Calu3 (cell line): Measurements from ENCODE around the gene SMIM3. TPM values are rescaled to one million over a fixed set of nuclear protein-coding genes. Genes with fewer than 3 reads are reported as not detected.

ENCODE experiments used
- Bru-seq: library from RNA; stranded (reverse); fragments of 400-500 nt; gene quantifications from one replicate; lab custom pipeline; 2021; lab: Mats Ljungman, UMichigan
- BruChase-seq, 2 experiments: library from RNA; stranded (reverse); fragments of 400-500 nt; gene quantifications; one replicate each; lab custom pipeline; 2021; lab: Mats Ljungman, UMichigan
- BruUV-seq: library from RNA; stranded (reverse); fragments of 400-500 nt; replicated peaks from 2 replicates; lab custom pipeline; 2021; lab: Mats Ljungman, UMichigan
- CTCF ChIA-PET: fragments of 300-600 bp; sonication (Branson Sonifier 250); formaldehyde crosslinking; loops from one replicate; lab custom pipeline; 2022; ENCODE audit warnings: antibody characterized with exemption; lab: Charles Lee
- DNase-seq: peaks from one replicate; pipeline ENCODE4 v3.0.0; 2022
- H3K27ac Mint-ChIP-seq: one replicate; pipeline ENCODE4 v1.8.0; 2022; ENCODE audit warnings: mixed read lengths; ENCODE audit not compliant: unreplicated experiment
- H3K27me3 Mint-ChIP-seq: one replicate; pipeline ENCODE4 v1.8.0; 2022; ENCODE audit warnings: mixed read lengths; ENCODE audit not compliant: unreplicated experiment
- H3K36me3 Mint-ChIP-seq: one replicate; pipeline ENCODE4 v1.8.0; 2022; ENCODE audit warnings: mild to moderate bottlenecking, moderate library complexity, mixed read lengths; ENCODE audit not compliant: insufficient read depth, unreplicated experiment
- H3K4me1 Mint-ChIP-seq: one replicate; pipeline ENCODE4 v1.8.0; 2022; ENCODE audit warnings: mild to moderate bottlenecking, low read depth, mixed read lengths; ENCODE audit not compliant: unreplicated experiment
- H3K4me3 Mint-ChIP-seq: one replicate; pipeline ENCODE4 v1.8.0; 2022; ENCODE audit warnings: mild to moderate bottlenecking, low read depth, moderate library complexity, mixed read lengths; ENCODE audit not compliant: unreplicated experiment
- H3K9me3 Mint-ChIP-seq: one replicate; pipeline ENCODE4 v1.8.0; 2022; ENCODE audit warnings: low read depth, mixed read lengths; ENCODE audit not compliant: unreplicated experiment
- intact Hi-C: fragments of 100-400 bp; cut with micrococcal nuclease; formaldehyde crosslinking; loops from one replicate; pipeline ENCODE4 v1.10.0; 2022; ENCODE audit not compliant: unreplicated experiment
- long read RNA-seq: library from polyadenylated mRNA; stranded (forward); transcript quantifications from one replicate; pipeline ENCODE4 v2.0.0, GENCODE V29; 2022
- total RNA-seq: library from RNA; stranded (reverse); gene quantifications from 2 replicates; pipeline ENCODE4 v1.2.3, GENCODE V29; 2022
- TF ChIP-seq, protein P1 (sequence below): fragments of 200-600 bp; IDR thresholded peaks from one replicate; pipeline ENCODE4 v1.8.0; 2022; ENCODE audit warnings: antibody characterized with exemption; ENCODE audit not compliant: unreplicated experiment

Gene SMIM3, protein sequence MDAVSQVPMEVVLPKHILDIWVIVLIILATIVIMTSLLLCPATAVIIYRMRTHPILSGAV
- total RNA-seq (6.9 and 8.4 TPM in 2 replicates), Bru-seq, nascent RNA (percentile 51 among the genes with signal in this experiment), BruChase-seq, experiment 1, labeled RNA remaining after a 6-hour chase (percentile 40 among the genes with signal in this experiment), BruChase-seq, experiment 2, labeled RNA remaining after a 2-hour chase (percentile 45 among the genes with signal in this experiment)
- long read RNA-seq, transcript SMIM3-201 (2 exons, 2,332 nt), result major isoform, 11 of 12 reads
- long read RNA-seq, partial matches to known transcripts, result 0 of 12 reads
- long read RNA-seq, other reads (novel, unspliced or antisense), result 1 of 12 reads

DNA sequence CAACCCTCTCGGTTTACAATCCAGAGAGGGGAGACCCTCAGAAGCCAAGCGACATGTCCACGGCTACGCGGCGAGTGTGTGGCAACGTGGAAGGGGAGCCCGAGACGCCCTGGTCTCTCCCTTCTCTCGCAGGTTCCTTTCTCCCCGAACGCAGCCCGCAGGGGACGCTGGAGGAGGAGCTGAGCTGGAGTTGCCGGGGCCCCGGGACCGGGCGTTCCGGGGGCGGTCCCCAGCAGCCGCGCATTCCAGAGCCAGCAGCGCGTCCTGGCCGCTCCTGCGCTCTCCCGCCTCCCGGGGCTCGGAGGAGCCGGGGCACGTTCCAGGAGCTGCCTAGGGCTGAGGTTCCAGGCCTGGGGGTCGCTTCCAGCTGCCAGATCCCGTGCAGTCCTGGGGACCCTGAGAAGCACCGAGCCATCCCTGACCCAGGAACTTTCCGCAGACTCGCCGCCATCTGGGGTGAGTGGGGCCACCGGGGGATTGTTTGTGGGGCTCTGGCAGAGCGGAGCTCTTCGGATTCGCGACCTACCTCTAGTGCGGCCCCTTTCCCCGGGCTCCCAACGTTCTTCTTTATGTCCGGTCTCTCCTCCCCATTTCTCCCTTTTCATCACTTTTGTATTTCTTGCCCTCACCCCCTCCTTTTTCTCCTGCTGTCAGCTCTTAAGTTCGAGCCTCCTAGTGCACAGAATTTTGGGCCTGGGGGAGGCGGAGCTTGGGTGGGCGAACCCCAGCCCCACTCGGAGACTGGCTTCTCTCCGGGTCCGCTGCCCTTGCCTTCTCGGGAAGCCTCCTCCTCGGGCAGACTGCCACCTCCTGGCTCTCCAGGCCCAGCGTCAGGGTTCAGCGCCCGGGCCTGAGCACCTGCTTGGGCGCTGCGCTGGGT is at the start of gene SMIM3:
Gene SMIM3, plus strand, starts transcription at position 241 of the 880 bp plus-strand sequence. CDS start 16,684 bp downstream, outside the sequence.
- peak; percentile 83 for DNase-seq
- Mint-ChIP-seq H3K27ac (peak within 1 kb of the TSS; percentile 69), H3K36me3 (peaks cover 30% of the 10 kb centered on the region), H3K4me3 (peak within 1 kb of the TSS; percentile 98), H3K27me3 (no peaks in the 10 kb centered on the region), H3K9me3 (no peaks in the 10 kb centered on the region), H3K4me1 (peaks cover 33% of the 10 kb centered on the region)
- CTCF ChIA-PET, result interaction anchor here (0.9 to 1.6 kb wide), 5 partner anchors 11 to 474 kb away, joined by 4 to 10 read pairs (median 5); partner anchors contain the start of genes DCTN4, GM2A and RBM22
- intact Hi-C loops, result loop anchor here (1.0 kb wide), 1 partner anchor 217 kb away; no protein-coding TSS in a partner anchor
- no TSS peak for BruUV-seq
- TF ChIP-seq, protein P1, sequence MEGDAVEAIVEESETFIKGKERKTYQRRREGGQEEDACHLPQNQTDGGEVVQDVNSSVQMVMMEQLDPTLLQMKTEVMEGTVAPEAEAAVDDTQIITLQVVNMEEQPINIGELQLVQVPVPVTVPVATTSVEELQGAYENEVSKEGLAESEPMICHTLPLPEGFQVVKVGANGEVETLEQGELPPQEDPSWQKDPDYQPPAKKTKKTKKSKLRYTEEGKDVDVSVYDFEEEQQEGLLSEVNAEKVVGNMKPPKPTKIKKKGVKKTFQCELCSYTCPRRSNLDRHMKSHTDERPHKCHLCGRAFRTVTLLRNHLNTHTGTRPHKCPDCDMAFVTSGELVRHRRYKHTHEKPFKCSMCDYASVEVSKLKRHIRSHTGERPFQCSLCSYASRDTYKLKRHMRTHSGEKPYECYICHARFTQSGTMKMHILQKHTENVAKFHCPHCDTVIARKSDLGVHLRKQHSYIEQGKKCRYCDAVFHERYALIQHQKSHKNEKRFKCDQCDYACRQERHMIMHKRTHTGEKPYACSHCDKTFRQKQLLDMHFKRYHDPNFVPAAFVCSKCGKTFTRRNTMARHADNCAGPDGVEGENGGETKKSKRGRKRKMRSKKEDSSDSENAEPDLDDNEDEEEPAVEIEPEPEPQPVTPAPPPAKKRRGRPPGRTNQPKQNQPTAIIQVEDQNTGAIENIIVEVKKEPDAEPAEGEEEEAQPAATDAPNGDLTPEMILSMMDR, result no peak

DNA sequence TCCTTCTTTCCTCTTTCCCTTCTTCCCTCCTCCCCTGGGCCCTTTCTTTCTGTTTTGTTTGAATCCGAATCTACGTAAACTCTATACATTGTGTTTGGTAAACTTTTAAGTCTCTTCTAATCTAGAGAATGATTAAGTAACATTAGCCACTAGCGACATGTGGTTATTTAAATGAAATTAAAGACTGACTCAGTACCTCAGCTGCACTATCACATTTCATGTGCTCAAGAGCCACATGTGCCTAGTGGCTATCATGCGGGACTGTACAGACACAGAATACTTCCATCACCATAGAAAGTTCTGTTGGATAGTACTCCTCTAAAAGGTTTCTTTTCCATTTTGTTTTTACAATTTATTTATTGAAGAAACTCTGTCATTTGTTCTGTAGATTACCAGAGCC is 48.7 kb upstream of the SMIM3 start:
- Mint-ChIP-seq H3K27ac (no peak overlapping the region), H3K36me3 (peaks cover 33% of the 10 kb centered on the region), H3K4me1 (no peaks in the 10 kb centered on the region), H3K9me3 (no peaks in the 10 kb centered on the region), H3K4me3 (no peak overlapping the region), H3K27me3 (no peaks in the 10 kb centered on the region)
- TF ChIP-seq, protein P1, result no peak
- DNase-seq, result no peak
- intact Hi-C loops, result no loop called here
- BruUV-seq, result no TSS peak
- CTCF ChIA-PET, result no interaction called here

DNA sequence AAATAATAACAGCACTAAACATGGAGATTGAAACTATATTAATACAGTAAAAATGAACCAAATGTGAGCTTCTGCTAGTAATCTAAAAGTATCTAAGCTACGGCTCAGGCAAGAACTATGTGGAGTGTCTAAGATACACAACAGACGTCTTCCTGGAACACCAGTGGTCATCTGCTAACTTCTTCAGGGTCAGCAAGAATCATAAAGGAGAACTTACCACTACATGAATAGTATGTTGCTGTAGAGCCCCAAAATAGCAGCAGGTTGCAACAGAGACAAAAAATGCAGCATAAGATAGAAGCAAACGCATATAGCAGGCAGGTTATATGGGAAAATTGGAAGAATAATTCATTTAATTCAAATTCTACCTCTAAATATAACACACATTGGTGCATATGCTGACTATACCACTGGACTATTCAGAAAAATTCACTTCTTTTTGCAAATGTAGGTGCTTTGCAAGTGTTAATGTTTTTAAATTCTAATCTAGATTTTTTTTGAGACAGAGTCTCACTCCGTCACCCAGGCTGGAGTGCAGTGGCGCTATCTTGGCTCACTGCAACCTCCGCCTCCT is 46.8 kb upstream of the SMIM3 start:
- CTCF ChIA-PET, result no interaction called here
- intact Hi-C loops, result no loop called here
- no peak for DNase-seq
- Mint-ChIP-seq H3K4me3 (no peak overlapping the region), H3K9me3 (no peaks in the 10 kb centered on the region), H3K27ac (no peak overlapping the region), H3K36me3 (peaks cover 33% of the 10 kb centered on the region), H3K4me1 (peaks cover 3% of the 10 kb centered on the region), H3K27me3 (no peaks in the 10 kb centered on the region)
- BruUV-seq, result no TSS peak
- TF ChIP-seq, protein P1, result no peak
